DMS 273 (cell line): ENCODE measurements around the gene LRRC1.

Experiments
- DNase-seq: peaks from one replicate; lab custom pipeline; 2025; ENCODE audit not compliant: unreplicated experiment; lab: John Stamatoyannopoulos, UW

Gene LRRC1

GRCh38 chr6:53845280-53846195 is 50.7 kb downstream of the LRRC1 start:
- no peak for DNase-seq

GRCh38 chr6:53846250-53846649 is 51.4 kb downstream of the LRRC1 start:
- no peak for DNase-seq

- DNase-seq = no peak
Measured at GRCh38 chr6:53847796-53848314, 53.0 kb downstream of the LRRC1 start.

GRCh38 chr6:53850527-53850926 is 55.7 kb downstream of the LRRC1 start:
- DNase-seq = no peak

- no peak for DNase-seq
Measured at GRCh38 chr6:53851561-53851960, 56.8 kb downstream of the LRRC1 start.

GRCh38 chr6:53852805-53853204 is 58.0 kb downstream of the LRRC1 start:
- DNase-seq = no peak

- DNase-seq = no peak
Measured at GRCh38 chr6:53854843-53855567, 60.2 kb downstream of the LRRC1 start.

GRCh38 chr6:53855940-53856339 is 61.1 kb downstream of the LRRC1 start:
- no peak for DNase-seq

GRCh38 chr6:53857318-53858094 is 62.7 kb downstream of the LRRC1 start:
- no peak for DNase-seq

GRCh38 chr6:53858196-53858595 is 63.4 kb downstream of the LRRC1 start:
- DNase-seq = no peak

- peak; percentile 13 for DNase-seq
Measured at GRCh38 chr6:53858913-53859312, 64.1 kb downstream of the LRRC1 start.

- DNase-seq = no peak
Measured at GRCh38 chr6:53860511-53860910, 65.7 kb downstream of the LRRC1 start.

GRCh38 chr6:53861518-53861917 is 66.7 kb downstream of the LRRC1 start:
- DNase-seq = no peak

- peak; percentile 42 for DNase-seq
Measured at GRCh38 chr6:53862662-53863462, 68.1 kb downstream of the LRRC1 start.

GRCh38 chr6:53864781-53865180 is 70.0 kb downstream of the LRRC1 start:
- DNase-seq = peak; percentile 56

GRCh38 chr6:53866226-53866625 is 71.4 kb downstream of the LRRC1 start:
- DNase-seq = peak; percentile 68

- peak; percentile 59 for DNase-seq
Measured at GRCh38 chr6:53868626-53869025, 73.8 kb downstream of the LRRC1 start.

- peak; percentile 22 for DNase-seq
Measured at GRCh38 chr6:53869964-53870363, 75.2 kb downstream of the LRRC1 start.

- no peak for DNase-seq
Measured at GRCh38 chr6:53873922-53874321, 79.1 kb downstream of the LRRC1 start.

- no peak for DNase-seq
Measured at GRCh38 chr6:53874964-53875363, 80.2 kb downstream of the LRRC1 start.
